Left ventricle myocardium inferior (tissue), 1 donor: Measurements from ENCODE around the gene PARD3. TPM values are rescaled to one million over a fixed set of nuclear protein-coding genes. Genes with fewer than 3 reads are reported as not detected.

Experiments
- DNase-seq: peaks from one replicate; pipeline ENCODE4 v3.0.0-alpha.2; 2020
- H3K27ac ChIP-seq: fragments of 200-600 bp; replicated peaks from 2 replicates; pipeline ENCODE4 v1.8.0; 2021
- H3K27me3 ChIP-seq: fragments of 200-600 bp; 2 replicates; pipeline ENCODE4 v1.8.0; 2021; ENCODE audit warnings: low read depth
- H3K36me3 ChIP-seq: fragments of 200-600 bp; 2 replicates; pipeline ENCODE4 v1.8.0; 2021
- H3K4me1 ChIP-seq: fragments of 200-600 bp; 2 replicates; pipeline ENCODE4 v1.8.0; 2021
- H3K4me3 ChIP-seq: fragments of 200-600 bp; 2 replicates; pipeline ENCODE4 v1.8.0; 2021; ENCODE audit warnings: mild to moderate bottlenecking, moderate library complexity
- H3K9me3 ChIP-seq: fragments of 200-600 bp; replicated peaks from 2 replicates; pipeline ENCODE4 v1.8.0; 2021
- intact Hi-C: fragments of 100-400 bp; cut with micrococcal nuclease; formaldehyde crosslinking; loops from one replicate; pipeline ENCODE4 v1.11.0; 2022
- total RNA-seq: library from RNA; stranded (reverse); fragmentation: NEBNext Ultra II Directional; extraction: Animal tissue kit (Norgen Biotek cat#: 25700); gene quantifications from one replicate; pipeline ENCODE4 v1.2.1, GENCODE V29; 2021
- TF ChIP-seq, protein P1 (sequence below): fragments of 200-600 bp; IDR thresholded peaks from 2 replicates; pipeline ENCODE4 v1.8.0; 2021; ENCODE audit warnings: antibody characterized with exemption, mild to moderate bottlenecking, borderline replicate concordance
- donor health status: DM: no; HTN: yes; CAD: no; lungs with severe emphysema.

PARD3 gene
- total RNA-seq, 1 donor from 2014 or later = 29.6 TPM

DNA sequence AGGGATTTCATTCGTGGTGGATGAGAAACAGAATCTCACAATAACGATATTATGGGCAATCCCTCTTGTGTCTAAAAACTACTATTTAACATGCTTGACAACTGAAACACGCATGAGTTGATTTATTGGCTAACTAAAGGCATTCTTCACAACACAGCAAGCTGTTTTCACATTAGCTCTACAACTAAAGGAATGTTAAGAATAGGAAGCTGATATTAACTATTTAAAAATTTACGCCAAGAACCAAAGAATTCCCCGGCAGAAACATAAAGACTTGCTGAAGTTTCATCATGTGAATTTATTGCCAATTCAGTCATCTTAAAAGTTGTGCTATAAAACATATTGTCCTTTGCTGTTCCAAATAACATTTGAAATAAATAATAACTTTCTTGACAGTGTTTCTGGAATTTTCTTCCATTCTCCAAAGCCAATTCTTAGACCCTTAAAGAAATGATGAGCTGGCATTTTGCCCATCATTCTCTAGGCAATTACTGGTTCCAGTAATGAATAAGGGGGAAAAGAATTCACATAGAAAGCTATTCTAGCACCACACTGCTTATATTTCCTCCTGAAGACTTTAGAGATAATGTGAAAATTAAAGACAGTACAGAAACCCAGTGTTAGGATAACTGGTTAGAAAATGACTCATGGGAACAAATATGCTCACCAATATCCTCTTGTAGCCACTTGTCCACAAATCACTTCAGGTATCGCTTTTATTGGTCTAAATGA, 233.1 kb downstream of the PARD3 start:
- intact Hi-C loops = no loop called here
- Histone ChIP-seq H3K27ac (no peak overlapping the region), H3K4me3 (no peak overlapping the region), H3K9me3 (no peaks in the 10 kb centered on the region), H3K27me3 (no peaks in the 10 kb centered on the region), H3K4me1 (peaks cover 38% of the 10 kb centered on the region), H3K36me3 (no peaks in the 10 kb centered on the region)
- TF ChIP-seq, protein P1, sequence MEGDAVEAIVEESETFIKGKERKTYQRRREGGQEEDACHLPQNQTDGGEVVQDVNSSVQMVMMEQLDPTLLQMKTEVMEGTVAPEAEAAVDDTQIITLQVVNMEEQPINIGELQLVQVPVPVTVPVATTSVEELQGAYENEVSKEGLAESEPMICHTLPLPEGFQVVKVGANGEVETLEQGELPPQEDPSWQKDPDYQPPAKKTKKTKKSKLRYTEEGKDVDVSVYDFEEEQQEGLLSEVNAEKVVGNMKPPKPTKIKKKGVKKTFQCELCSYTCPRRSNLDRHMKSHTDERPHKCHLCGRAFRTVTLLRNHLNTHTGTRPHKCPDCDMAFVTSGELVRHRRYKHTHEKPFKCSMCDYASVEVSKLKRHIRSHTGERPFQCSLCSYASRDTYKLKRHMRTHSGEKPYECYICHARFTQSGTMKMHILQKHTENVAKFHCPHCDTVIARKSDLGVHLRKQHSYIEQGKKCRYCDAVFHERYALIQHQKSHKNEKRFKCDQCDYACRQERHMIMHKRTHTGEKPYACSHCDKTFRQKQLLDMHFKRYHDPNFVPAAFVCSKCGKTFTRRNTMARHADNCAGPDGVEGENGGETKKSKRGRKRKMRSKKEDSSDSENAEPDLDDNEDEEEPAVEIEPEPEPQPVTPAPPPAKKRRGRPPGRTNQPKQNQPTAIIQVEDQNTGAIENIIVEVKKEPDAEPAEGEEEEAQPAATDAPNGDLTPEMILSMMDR = no peak
- DNase-seq = no peak

DNA sequence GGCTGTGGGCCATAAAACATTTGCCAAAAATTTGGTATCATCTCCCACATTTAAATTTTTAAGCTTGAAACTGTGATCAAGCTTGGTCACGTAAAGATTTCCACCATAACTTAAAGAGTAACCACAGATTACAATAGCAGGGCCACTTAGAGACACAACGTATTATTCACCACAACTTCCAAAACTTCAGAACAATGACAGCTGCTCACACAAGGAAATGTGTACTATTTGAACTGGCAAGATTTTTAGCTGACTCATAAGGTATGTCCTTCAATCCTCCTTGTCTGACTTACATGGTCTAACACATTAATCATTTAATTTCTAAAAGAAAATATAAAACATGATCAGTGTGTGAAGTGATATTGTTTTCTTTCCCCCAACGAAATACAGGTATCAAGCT, 234.5 kb downstream of the PARD3 start:
- Histone ChIP-seq H3K4me3 (no peak overlapping the region), H3K27ac (no peak overlapping the region), H3K9me3 (no peaks in the 10 kb centered on the region), H3K36me3 (no peaks in the 10 kb centered on the region), H3K4me1 (peaks cover 50% of the 10 kb centered on the region), H3K27me3 (no peaks in the 10 kb centered on the region)
- DNase-seq = no peak
- TF ChIP-seq, protein P1 = no peak
- intact Hi-C loops = no loop called here

DNA sequence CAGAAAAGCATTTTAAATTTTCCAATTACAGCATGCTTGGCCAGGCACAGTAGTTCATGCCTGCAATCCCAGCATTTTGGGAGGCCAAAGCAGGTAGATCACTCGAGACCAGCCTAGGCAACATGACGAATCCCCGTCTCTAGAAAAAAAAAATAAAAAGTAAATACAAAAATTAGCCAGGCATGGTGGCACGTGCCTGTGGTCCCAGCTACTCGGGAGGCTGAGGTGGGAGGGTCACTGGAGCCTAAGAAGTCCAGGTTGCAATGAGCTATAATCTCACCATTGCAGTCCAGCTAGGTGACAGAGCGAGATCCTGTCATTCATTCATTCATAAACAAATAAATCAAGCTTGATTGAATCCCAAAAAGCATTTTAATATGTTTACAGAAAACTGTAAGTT, 234.9 kb downstream of the PARD3 start:
- Histone ChIP-seq H3K36me3 (no peaks in the 10 kb centered on the region), H3K27me3 (no peaks in the 10 kb centered on the region), H3K4me1 (peaks cover 54% of the 10 kb centered on the region), H3K27ac (no peak overlapping the region), H3K9me3 (no peaks in the 10 kb centered on the region), H3K4me3 (no peak overlapping the region)
- TF ChIP-seq, protein P1 = no peak
- no peak for DNase-seq
- intact Hi-C loops = no loop called here

DNA sequence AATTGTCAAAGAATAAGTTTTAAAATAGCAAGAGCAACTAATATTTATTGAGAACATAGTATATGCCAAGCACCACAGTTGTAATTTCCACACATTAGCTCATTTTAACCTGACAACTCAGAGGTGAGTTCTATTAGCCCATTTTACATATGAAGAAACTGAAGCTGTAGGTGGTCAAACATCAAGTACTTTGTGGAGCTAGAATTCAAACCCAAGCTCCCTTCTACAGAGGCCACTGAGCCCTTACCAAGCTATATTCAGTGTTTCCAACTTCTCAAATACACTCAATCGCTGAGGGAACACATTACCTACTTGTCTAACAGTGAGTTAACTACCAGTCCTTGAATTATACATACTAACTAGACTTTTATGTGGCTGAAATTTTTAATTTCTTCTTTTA, 236.6 kb downstream of the PARD3 start:
- Histone ChIP-seq H3K36me3 (no peaks in the 10 kb centered on the region), H3K27ac (no peak overlapping the region), H3K4me3 (no peak overlapping the region), H3K27me3 (no peaks in the 10 kb centered on the region), H3K4me1 (peaks cover 53% of the 10 kb centered on the region), H3K9me3 (no peaks in the 10 kb centered on the region)
- intact Hi-C loops = no loop called here
- DNase-seq = no peak
- TF ChIP-seq, protein P1 = no peak

DNA sequence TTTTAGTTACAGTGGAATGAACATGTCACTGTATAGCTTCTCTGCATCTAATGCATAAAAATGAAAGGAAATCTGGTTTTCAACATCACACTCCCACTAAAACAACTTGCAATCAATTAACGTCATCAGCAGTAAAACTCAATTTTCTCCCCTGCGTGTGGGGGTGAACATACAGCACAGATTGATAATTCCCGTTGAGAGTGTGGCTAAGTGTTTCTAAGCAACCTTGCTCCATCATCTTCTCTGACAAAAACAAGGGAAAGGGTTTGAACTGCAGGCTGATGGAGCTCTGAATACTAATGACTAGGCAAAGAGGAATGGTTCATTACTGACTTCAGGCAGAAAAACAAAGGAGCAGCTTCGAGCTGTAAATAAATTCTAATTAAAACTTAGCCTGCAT, 238.3 kb downstream of the PARD3 start:
- Histone ChIP-seq H3K36me3 (no peaks in the 10 kb centered on the region), H3K27me3 (no peaks in the 10 kb centered on the region), H3K4me1 (peaks cover 43% of the 10 kb centered on the region), H3K27ac (no peak overlapping the region), H3K4me3 (no peak overlapping the region), H3K9me3 (no peaks in the 10 kb centered on the region)
- TF ChIP-seq, protein P1 = no peak
- intact Hi-C loops = no loop called here
- no peak for DNase-seq
